T-helper 2 cell (primary cell): ENCODE data around the gene EIF3I.

Experiments used
- DNase-seq, 5 experiments: peaks; one replicate each; pipeline versions ENCODE4 v3.0.0 to v3.0.0-alpha.2; 2012 to 2022
- total RNA-seq, 2 donors: gene quantifications; one replicate each; lab custom pipeline; 2026; lab: John Stamatoyannopoulos, UW

The EIF3I gene
- total RNA-seq = 140 to 162 reads per million in 2 donors

- peak; percentile 68 to 93 (median 84) for DNase-seq
These were observed at the start of gene EIF3I, which contains the start of gene TMEM234 for GRCh38 chr1:32221980-32222755. TSS of gene EIF3I (plus strand) at chr1:32222407. CDS start at chr1:32222442, 35 bp downstream. TSS of gene TMEM234 (minus strand) at chr1:32222353. CDS start at chr1:32222322, 31 bp downstream.

- DNase-seq = no peak
These were observed 49.5 kb upstream of the EIF3I start for GRCh38 chr1:32172621-32173245.

- DNase-seq = no peak
These were observed 43.6 kb upstream of the EIF3I start for GRCh38 chr1:32178380-32179192.

- DNase-seq = no peak
These were observed 43.1 kb upstream of the EIF3I start for GRCh38 chr1:32179193-32179442.

GRCh38 chr1:32179443-32180185 lies 42.6 kb upstream of the EIF3I start, which contains the start of gene TXLNA:
TSS of gene TXLNA (plus strand) at chr1:32179675. CDS start at chr1:32180346, 671 bp downstream.
- DNase-seq = peak; percentile 81 to 92 (median 83)

- DNase-seq = peak in 3 of 5 experiments; percentile 9 to 65 (median 12)
These were observed 41.8 kb upstream of the EIF3I start for GRCh38 chr1:32180186-32181060.

GRCh38 chr1:32181065-32181464 lies 41.1 kb upstream of the EIF3I start:
- no peak for DNase-seq

- no peak for DNase-seq
These were observed 40.6 kb upstream of the EIF3I start for GRCh38 chr1:32181563-32181962.

- DNase-seq = no peak
These were observed 40.1 kb upstream of the EIF3I start for GRCh38 chr1:32182060-32182459.

GRCh38 chr1:32184650-32185049 lies 37.6 kb upstream of the EIF3I start:
- no peak for DNase-seq

GRCh38 chr1:32186077-32186476 lies 36.1 kb upstream of the EIF3I start:
- no peak for DNase-seq

- DNase-seq = no peak
These were observed 35.7 kb upstream of the EIF3I start for GRCh38 chr1:32186491-32186890.

GRCh38 chr1:32187850-32188249 lies 34.4 kb upstream of the EIF3I start:
- DNase-seq = no peak

GRCh38 chr1:32192220-32192948 lies 29.8 kb upstream of the EIF3I start:
- DNase-seq = no peak

GRCh38 chr1:32194984-32195383 lies 27.2 kb upstream of the EIF3I start:
- DNase-seq = no peak

GRCh38 chr1:32195531-32195930 lies 26.7 kb upstream of the EIF3I start:
- DNase-seq = no peak

- peak in 2 of 5 experiments; percentile 47 to 77 for DNase-seq
These were observed 26.0 kb upstream of the EIF3I start for GRCh38 chr1:32195972-32196823.

GRCh38 chr1:32197074-32197473 lies 25.1 kb upstream of the EIF3I start:
- no peak for DNase-seq

- DNase-seq = no peak
These were observed 24.4 kb upstream of the EIF3I start for GRCh38 chr1:32197837-32198236.
